Transverse colon (tissue), 4 donors: ENCODE results near the gene LACTBL1.

ENCODE experiments used
- CTCF ChIP-seq, 5 experiments: fragments of 200-600 bp in 3 of 5; fragments of 450-650 bp in 2 of 5; sonication (generic) in 3 of 5; IDR thresholded peaks; 1 replicate in 2 of 5; 2 replicates in 3 of 5; pipeline ENCODE4 v1.5.1; 2016 to 2017; ENCODE audit warnings: antibody characterized with exemption in 5 of 5, inconsistent platforms in 3 of 5, mild to moderate bottlenecking in 2 of 5, moderate library complexity in 1 of 5
- EP300 ChIP-seq: sonication (generic); formaldehyde crosslinking; IDR thresholded peaks from one replicate; pipeline ENCODE4 v1.6.1; 2017; ENCODE audit warnings: antibody characterized with exemption, low read depth
- POLR2A ChIP-seq: fragments of 450-650 bp; IDR thresholded peaks from one replicate; pipeline ENCODE4 v1.6.1; 2016; ENCODE audit warnings: antibody characterized with exemption, mild to moderate bottlenecking, moderate library complexity
- POLR2AphosphoS5 ChIP-seq, 3 donors: sonication (generic); formaldehyde crosslinking; IDR thresholded peaks; one replicate each; pipeline ENCODE4 v1.6.1; 2016; ENCODE audit warnings: antibody characterized with exemption in 3 of 3

- TF ChIP-seq POLR2A, result no peak
- TF ChIP-seq CTCF (IDR thresholded peaks at IDR 0.05), result no peak
- TF ChIP-seq POLR2AphosphoS5 (IDR thresholded peaks at IDR 0.05), result no peak
- TF ChIP-seq EP300, result no peak
Observed at GRCh38 chr1:22949822-22950331, 22.8 kb downstream of the LACTBL1 start.
